Endothelial cell of umbilical vein (primary cell): ENCODE measurements around the gene NTN5.
"Not testable (repeated sequence)": the region's sequence is repeated elsewhere in the genome, so short reads cannot be mapped to it uniquely, and the experiment has no call there.

Source experiments
- EZH2 ChIP-seq: IDR thresholded peaks from 2 replicates; pipeline ENCODE4 v1.6.1; 2012; ENCODE audit warnings: borderline replicate concordance, low read depth, mild to moderate bottlenecking, moderate library complexity, low read length, inconsistent platforms; ENCODE audit not compliant: severe bottlenecking
- MYC ChIP-seq: IDR thresholded peaks from one replicate; pipeline ENCODE4 v1.6.1; 2011; ENCODE audit warnings: mild to moderate bottlenecking, low read depth, low read length
- POLR2A ChIP-seq: IDR thresholded peaks from 2 replicates; pipeline ENCODE4 v1.6.1; 2012; ENCODE audit warnings: low read depth, mild to moderate bottlenecking, control low read depth, low read length
- POLR2AphosphoS5 ChIP-seq: IDR thresholded peaks from 2 replicates; pipeline ENCODE4 v1.6.1; 2012; ENCODE audit warnings: low read depth, mild to moderate bottlenecking, control low read depth, low read length, moderate library complexity; ENCODE audit not compliant: insufficient read depth
- TF ChIP-seq, protein P1 (sequence below), 2 donors: IDR thresholded peaks; 1 replicate in 1 of 2; 2 replicates in 1 of 2; pipeline ENCODE4 v1.5.1; 2011; ENCODE audit warnings: low read length in 2 of 2, mild to moderate bottlenecking in 2 of 2, moderate library complexity in 2 of 2, control low read depth in 1 of 2, inconsistent platforms in 1 of 2, low read depth in 1 of 2; ENCODE audit not compliant: insufficient read depth in 1 of 2; ENCODE audit errors: extremely low read depth in 1 of 2

DNA sequence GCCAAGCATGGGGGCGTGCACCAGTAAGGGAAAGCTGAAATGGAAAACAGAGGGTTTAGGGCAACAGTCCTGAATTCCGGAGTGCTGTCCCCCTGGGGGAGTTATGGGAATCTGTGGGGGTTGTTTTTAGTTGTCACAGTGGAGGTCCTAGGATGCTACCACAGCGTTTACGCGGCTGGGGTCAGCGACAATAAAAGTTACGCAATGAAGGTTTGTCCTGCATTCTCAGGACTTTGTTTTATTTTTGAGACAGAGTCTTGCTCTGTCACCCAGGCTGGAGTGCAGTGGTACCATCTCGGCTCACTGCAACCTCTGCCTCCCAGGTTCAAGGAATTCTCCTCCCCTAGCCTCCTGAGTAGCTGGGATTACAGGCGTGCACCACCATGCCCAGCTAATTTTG lies 20.8 kb upstream of the NTN5 start:
- TF ChIP-seq, protein P1, sequence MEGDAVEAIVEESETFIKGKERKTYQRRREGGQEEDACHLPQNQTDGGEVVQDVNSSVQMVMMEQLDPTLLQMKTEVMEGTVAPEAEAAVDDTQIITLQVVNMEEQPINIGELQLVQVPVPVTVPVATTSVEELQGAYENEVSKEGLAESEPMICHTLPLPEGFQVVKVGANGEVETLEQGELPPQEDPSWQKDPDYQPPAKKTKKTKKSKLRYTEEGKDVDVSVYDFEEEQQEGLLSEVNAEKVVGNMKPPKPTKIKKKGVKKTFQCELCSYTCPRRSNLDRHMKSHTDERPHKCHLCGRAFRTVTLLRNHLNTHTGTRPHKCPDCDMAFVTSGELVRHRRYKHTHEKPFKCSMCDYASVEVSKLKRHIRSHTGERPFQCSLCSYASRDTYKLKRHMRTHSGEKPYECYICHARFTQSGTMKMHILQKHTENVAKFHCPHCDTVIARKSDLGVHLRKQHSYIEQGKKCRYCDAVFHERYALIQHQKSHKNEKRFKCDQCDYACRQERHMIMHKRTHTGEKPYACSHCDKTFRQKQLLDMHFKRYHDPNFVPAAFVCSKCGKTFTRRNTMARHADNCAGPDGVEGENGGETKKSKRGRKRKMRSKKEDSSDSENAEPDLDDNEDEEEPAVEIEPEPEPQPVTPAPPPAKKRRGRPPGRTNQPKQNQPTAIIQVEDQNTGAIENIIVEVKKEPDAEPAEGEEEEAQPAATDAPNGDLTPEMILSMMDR (IDR thresholded peaks at IDR 0.05; ENCODE audit: extremely low read depth in 1 of 2, insufficient read depth in 1 of 2, low read depth in 1 of 2, low read length in 2 of 2), result not testable (repeated sequence)
- not testable (repeated sequence) for TF ChIP-seq POLR2A, POLR2AphosphoS5, EZH2, MYC
